Measurements from ENCODE around the gene WFIKKN2. TPM values are rescaled to one million over a fixed set of nuclear protein-coding genes. Genes with fewer than 3 reads are reported as not detected.

Gene WFIKKN2
- total RNA-seq, 1 donor from 2014 or later, result not detected

GRCh38 chr17:50883850-50884438 is 48.6 kb downstream of the WFIKKN2 start:
- Histone ChIP-seq H3K27me3 (no peaks in the 10 kb centered on the region), H2AFZ (replicated peaks) (peak overlapping the region; percentile 34), H3K9ac (no peak overlapping the region), H3K4me1 (peaks cover 20% of the 10 kb centered on the region), H3K36me3 (no peaks in the 10 kb centered on the region), H3F3A (ENCODE audit: low read depth) (peaks cover 15% of the 10 kb centered on the region), H3K9me3 (ENCODE audit: low read depth) (no peaks in the 10 kb centered on the region), H3K27ac (no peak overlapping the region), H3K4me3 (no peak overlapping the region), H3K79me2 (ENCODE audit: low read depth) (no peaks in the 10 kb centered on the region), H4K20me1 (ENCODE audit: low read depth) (no peaks in the 10 kb centered on the region), H3K4me2 (no peak overlapping the region)
- no peak overlapping the region for H3K27ac Mint-ChIP-seq
- TF ChIP-seq CTCF (IDR thresholded peaks at IDR 0.05) (no peak), EZH2phosphoT487 (IDR thresholded peaks at IDR 0.05) (no peak), EZH2 (IDR thresholded peaks at IDR 0.05) (no peak)
- peaks cover 4% of the 10 kb centered on the region for H3K9me3 Mint-ChIP-seq
- no peak for DNase-seq (ENCODE audit: low spot score)
- H3K4me3 Mint-ChIP-seq, result no peak overlapping the region
- peaks cover 24% of the 10 kb centered on the region for H3K4me1 Mint-ChIP-seq
- H3K27me3 Mint-ChIP-seq (ENCODE audit: insufficient read depth, low read depth), result peaks cover 5% of the 10 kb centered on the region
- peaks cover 1% of the 10 kb centered on the region for H3K36me3 Mint-ChIP-seq

GRCh38 chr17:50884439-50885311 is 49.3 kb downstream of the WFIKKN2 start:
- H4K20me1 ChIP-seq (ENCODE audit: low read depth), result no peaks in the 10 kb centered on the region
- DNase-seq (ENCODE audit: low spot score), result no peak
- no peak overlapping the region for H3K27ac ChIP-seq
- H3K4me2 ChIP-seq, result no peak overlapping the region
- H3K4me3 Mint-ChIP-seq, result no peak overlapping the region
- peaks cover 5% of the 10 kb centered on the region for H3K27me3 Mint-ChIP-seq (ENCODE audit: insufficient read depth, low read depth)
- peaks cover 20% of the 10 kb centered on the region for H3K4me1 ChIP-seq
- TF ChIP-seq EZH2 (IDR thresholded peaks at IDR 0.05) (no peak), CTCF (IDR thresholded peaks at IDR 0.05) (no peak), EZH2phosphoT487 (IDR thresholded peaks at IDR 0.05) (no peak)
- peaks cover 29% of the 10 kb centered on the region for H3K4me1 Mint-ChIP-seq
- peak overlapping the region; percentile 80 for H3K27ac Mint-ChIP-seq
- peak overlapping the region; percentile 34 for H2AFZ ChIP-seq (replicated peaks)
- no peaks in the 10 kb centered on the region for H3K9me3 ChIP-seq (ENCODE audit: low read depth)
- no peaks in the 10 kb centered on the region for H3K79me2 ChIP-seq (ENCODE audit: low read depth)
- H3K27me3 ChIP-seq, result no peaks in the 10 kb centered on the region
- H3K36me3 Mint-ChIP-seq, result no peaks in the 10 kb centered on the region
- H3K9me3 Mint-ChIP-seq, result peaks cover 3% of the 10 kb centered on the region
- no peak overlapping the region for H3K4me3 ChIP-seq
- H3K36me3 ChIP-seq, result no peaks in the 10 kb centered on the region
- no peak overlapping the region for H3K9ac ChIP-seq
- H3F3A ChIP-seq (ENCODE audit: low read depth), result peaks cover 15% of the 10 kb centered on the region

- Histone ChIP-seq H3K9ac (no peak overlapping the region), H3K9me3 (ENCODE audit: low read depth) (no peaks in the 10 kb centered on the region), H3F3A (ENCODE audit: low read depth) (peaks cover 12% of the 10 kb centered on the region), H3K4me2 (peak overlapping the region; percentile 17), H3K27ac (no peak overlapping the region), H3K27me3 (no peaks in the 10 kb centered on the region), H3K79me2 (ENCODE audit: low read depth) (no peaks in the 10 kb centered on the region), H4K20me1 (ENCODE audit: low read depth) (no peaks in the 10 kb centered on the region), H3K4me3 (no peak overlapping the region), H3K36me3 (no peaks in the 10 kb centered on the region), H2AFZ (replicated peaks) (no peak overlapping the region), H3K4me1 (peaks cover 21% of the 10 kb centered on the region)
- H3K4me3 Mint-ChIP-seq, result no peak overlapping the region
- no peaks in the 10 kb centered on the region for H3K9me3 Mint-ChIP-seq
- TF ChIP-seq CTCF (IDR thresholded peaks at IDR 0.05) (no peak), EZH2phosphoT487 (IDR thresholded peaks at IDR 0.05) (no peak), EZH2 (IDR thresholded peaks at IDR 0.05) (no peak)
- no peaks in the 10 kb centered on the region for H3K36me3 Mint-ChIP-seq
- DNase-seq (ENCODE audit: low spot score), result no peak
- H3K27me3 Mint-ChIP-seq (ENCODE audit: insufficient read depth, low read depth), result peaks cover 2% of the 10 kb centered on the region
- H3K27ac Mint-ChIP-seq, result peak overlapping the region; percentile 14
- peaks cover 49% of the 10 kb centered on the region for H3K4me1 Mint-ChIP-seq
Measured at GRCh38 chr17:50887705-50888245, 52.4 kb downstream of the WFIKKN2 start.

All from neural progenitor cell (in vitro differentiated cells).